Skeletal muscle satellite cell (primary cell): ENCODE data around the gene SLC8A2.

Source experiments
- H3K27me3 ChIP-seq: 2 replicates; pipeline ENCODE4 v1.7.0; 2013; ENCODE audit warnings: low read length; ENCODE audit not compliant: control insufficient read depth, insufficient read depth
- H3K36me3 ChIP-seq: 2 replicates; pipeline ENCODE4 v1.7.0; 2013; ENCODE audit warnings: mild to moderate bottlenecking, control low read depth, low read length; ENCODE audit not compliant: insufficient read depth
- H3K4me1 ChIP-seq: 2 replicates; pipeline ENCODE4 v1.7.0; 2013; ENCODE audit warnings: low read length; ENCODE audit not compliant: control insufficient read depth, insufficient read depth
- H3K4me2 ChIP-seq: 2 replicates; pipeline ENCODE4 v1.7.0; 2013; ENCODE audit warnings: mild to moderate bottlenecking, low read length
- H3K4me3 ChIP-seq: 2 replicates; pipeline ENCODE4 v1.7.0; 2013; ENCODE audit warnings: low read length
- H3K9ac ChIP-seq: 2 replicates; pipeline ENCODE4 v1.7.0; 2013; ENCODE audit warnings: mild to moderate bottlenecking, low read depth, low read length, moderate library complexity
- H3K9me3 ChIP-seq: replicated peaks from 2 replicates; pipeline ENCODE4 v1.7.0; 2013; ENCODE audit warnings: mild to moderate bottlenecking, control low read depth, low read length

The SLC8A2 gene

DNA sequence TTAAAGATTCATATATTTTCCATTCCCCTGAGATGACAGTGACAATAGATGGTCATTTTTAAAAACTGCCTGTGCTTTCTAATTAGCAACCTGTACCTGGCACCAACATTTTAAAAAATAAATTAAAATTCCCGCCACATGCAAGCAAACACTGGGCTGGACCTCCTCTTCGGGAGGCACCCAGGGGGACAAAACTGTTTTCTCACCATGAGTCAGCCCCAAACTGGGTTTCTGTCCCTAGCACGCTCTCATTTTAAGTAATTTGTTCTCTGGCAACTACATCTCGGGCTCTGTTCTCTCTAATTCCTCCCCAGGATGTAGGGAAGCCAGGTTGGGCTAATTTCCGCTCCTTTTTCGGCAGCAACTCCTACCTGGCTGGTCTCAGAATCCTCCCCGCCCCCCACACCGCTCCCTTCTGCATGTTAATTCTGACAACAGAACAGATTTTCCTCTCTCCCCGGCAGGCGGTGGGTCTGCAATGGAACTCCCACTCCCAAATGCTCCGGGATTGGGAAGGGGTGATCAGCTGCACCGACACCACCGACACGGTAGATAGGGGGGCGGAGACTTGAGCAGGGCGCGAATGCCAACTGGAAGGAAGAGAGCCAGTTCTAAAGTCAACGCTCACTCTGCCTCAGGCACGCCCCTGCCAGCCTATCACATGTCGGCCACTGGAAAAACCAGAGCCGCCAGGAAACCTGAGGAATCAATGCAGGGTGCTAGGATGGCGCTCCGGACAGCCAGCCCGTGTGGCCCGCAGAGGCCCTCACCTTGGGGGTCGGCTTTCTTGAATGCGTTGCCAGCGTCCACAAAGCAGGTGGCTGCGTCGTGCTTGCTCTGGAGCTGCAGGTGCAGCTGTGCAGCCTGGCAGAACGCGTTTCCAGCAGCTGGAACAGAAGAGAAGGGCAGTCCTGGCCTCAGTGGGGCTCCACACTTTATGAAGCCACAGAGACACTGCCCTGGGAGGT is 28.5 kb upstream of the SLC8A2 start:
- H3K4me3 ChIP-seq = no peak overlapping the region
- H3K9ac ChIP-seq = no peak overlapping the region
- peaks cover 21% of the 10 kb centered on the region for H3K4me1 ChIP-seq
- H3K4me2 ChIP-seq = no peak overlapping the region
- no peaks in the 10 kb centered on the region for H3K9me3 ChIP-seq
- peaks cover 85% of the 10 kb centered on the region for H3K36me3 ChIP-seq
- H3K27me3 ChIP-seq = no peaks in the 10 kb centered on the region

DNA sequence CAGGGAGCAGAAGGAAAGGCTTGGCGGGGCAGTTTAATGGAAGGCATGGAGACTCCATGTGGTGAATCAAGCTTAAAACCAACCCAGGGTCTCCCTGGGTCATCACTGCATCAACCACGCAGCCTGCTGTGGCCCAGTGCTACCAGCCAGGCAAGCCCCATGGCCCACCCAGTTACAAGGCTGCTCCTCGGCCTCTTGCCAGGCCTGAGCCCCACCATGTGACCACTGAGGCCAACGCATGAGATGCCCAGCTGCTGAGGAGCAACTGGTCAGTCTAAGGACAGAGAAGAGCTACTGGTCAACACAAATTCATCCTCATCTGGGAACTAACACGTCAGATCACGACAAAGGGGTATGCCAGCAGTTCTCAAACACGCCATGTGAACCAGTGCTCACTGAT is 27.7 kb upstream of the SLC8A2 start:
- Histone ChIP-seq H3K9me3 (no peaks in the 10 kb centered on the region), H3K4me2 (no peak overlapping the region), H3K9ac (no peak overlapping the region), H3K4me1 (peaks cover 21% of the 10 kb centered on the region), H3K27me3 (no peaks in the 10 kb centered on the region), H3K36me3 (peaks cover 77% of the 10 kb centered on the region), H3K4me3 (no peak overlapping the region)

DNA sequence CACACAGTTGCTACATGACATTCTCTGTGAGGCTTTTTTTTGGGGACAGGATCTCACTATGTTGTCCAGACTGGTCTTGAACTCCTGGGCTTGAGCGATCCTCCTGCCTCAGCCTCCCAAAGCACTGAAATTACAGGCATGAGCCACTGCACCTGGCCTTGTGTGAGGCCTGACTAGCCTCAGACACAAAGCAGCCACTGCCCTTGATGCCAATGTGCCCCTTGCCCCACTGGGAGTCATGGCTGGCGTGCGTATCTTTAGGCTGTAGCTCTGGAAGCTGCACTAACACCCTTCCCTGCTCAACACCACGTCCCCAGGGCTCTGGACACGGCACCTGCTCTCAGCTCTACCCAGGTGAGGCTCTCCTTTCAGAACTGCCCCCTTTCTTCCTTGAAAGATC is 26.9 kb upstream of the SLC8A2 start:
- no peak overlapping the region for H3K4me2 ChIP-seq
- H3K9me3 ChIP-seq = no peaks in the 10 kb centered on the region
- H3K4me1 ChIP-seq = peaks cover 21% of the 10 kb centered on the region
- peaks cover 70% of the 10 kb centered on the region for H3K36me3 ChIP-seq
- no peak overlapping the region for H3K4me3 ChIP-seq
- H3K27me3 ChIP-seq = no peaks in the 10 kb centered on the region
- no peak overlapping the region for H3K9ac ChIP-seq

DNA sequence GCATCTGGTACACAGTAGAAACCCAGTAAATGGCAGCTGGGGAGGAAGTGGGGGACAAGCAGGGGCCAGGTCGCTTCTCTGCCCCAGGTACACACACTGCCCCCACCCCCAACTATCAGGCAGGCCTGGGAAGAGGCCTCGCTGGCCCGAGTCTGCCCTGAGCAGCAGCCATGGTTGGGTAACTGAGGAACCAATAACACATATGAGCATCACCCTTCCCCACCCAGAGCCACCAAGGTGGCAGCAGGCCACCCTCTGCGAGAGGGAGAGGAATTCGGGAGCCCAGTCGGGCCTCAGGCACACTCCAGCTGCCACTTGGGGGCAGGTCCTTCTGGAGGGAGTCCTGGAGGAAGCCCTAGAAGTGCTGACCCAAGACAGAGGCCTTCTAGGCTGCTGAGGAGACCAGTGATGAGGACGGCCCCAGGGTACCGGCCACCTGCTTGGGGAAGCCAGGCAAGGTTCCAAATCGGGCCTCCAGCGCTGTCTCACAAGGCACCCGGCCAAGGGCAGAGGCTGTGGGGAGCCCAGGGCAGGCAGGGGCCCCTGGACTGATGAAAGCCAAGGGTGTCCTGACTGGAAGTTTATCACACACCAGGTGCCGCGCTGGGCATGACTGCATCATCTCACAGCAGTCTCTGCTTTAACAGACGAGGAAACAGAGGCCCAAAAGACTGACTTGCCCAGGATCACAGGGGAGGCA is 26.3 kb upstream of the SLC8A2 start:
- Histone ChIP-seq H3K4me2 (no peak overlapping the region), H3K9me3 (no peaks in the 10 kb centered on the region), H3K4me1 (peaks cover 21% of the 10 kb centered on the region), H3K9ac (no peak overlapping the region), H3K4me3 (no peak overlapping the region), H3K27me3 (no peaks in the 10 kb centered on the region), H3K36me3 (peaks cover 69% of the 10 kb centered on the region)

DNA sequence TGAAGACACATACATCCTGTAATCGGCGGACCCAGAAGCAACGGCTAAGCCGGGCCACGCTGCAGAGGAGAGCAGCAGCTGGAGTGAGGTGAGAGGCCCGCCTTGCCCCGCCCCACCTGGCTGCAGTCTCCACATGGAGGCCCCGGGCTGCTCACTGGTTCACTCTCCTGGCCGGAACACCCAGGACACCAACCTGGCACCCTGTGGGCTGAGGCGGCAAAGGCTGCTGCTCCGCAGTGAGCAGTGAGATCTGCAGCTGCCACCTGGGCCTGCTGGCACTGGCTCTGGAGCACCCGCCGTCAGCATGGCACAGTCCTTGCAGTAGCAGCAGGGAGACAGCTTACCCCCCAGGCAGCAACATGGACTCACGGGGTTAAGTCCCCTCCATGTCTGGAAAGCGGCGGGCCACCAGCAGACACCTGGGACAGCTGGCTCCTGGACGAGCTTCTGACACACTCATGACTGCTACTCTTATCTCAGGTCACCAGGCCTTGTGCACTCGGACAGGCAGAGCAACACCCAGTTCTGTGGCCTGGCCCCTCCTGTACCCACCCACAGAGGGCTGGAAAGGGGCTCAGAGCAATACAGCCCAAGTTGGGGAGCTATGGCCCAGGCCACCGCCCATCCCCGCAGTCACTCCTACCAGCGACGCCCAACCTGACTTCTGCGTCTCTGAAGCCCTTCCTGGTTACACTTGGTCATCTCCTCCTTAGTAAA is 25.5 kb upstream of the SLC8A2 start:
- Histone ChIP-seq H3K4me2 (no peak overlapping the region), H3K4me1 (peaks cover 21% of the 10 kb centered on the region), H3K9ac (no peak overlapping the region), H3K9me3 (no peaks in the 10 kb centered on the region), H3K36me3 (peaks cover 70% of the 10 kb centered on the region), H3K27me3 (no peaks in the 10 kb centered on the region), H3K4me3 (no peak overlapping the region)

DNA sequence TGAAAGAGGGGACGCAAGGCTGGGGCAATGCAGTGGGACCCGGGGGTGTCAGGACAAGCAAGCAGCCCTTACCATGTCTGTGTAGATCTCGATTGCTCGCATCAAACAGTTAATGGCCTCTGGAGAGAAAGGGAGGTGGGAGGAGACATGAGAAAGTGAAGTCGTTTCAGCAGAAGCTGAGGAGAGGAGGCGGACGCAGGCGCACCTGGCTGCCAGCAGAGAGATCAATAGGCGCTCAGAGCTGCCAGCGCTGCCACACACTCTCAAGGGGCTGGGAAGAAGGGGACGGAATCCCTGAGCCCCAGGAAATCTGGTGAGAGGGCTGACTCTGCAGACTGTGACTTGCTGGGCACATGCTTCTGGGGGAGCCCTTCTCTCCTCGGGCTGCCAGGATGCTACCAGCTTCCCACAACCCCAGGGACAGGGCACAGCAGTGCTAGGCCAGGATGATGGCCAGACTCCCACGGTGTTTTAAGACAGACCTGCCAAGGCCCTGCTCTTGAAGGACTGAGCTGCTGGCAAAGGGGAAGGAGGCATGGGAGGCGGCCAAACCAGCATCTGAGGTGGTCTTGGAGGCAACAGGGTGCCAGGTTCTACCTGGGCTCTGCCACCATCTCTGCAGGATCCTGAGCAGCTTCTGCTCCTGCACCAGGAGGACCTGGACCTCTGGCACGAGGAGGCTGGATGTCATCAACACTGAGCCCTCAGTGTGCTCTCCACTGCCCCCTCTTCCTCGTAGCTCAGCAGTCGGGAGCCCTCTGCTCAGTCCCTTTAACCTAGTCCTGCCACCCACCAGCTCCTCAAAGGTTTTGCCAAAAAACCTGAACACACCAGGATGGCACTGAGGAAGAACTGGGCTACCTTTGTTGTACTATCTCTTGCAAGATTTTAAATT is 24.0 kb upstream of the SLC8A2 start:
- no peak overlapping the region for H3K4me2 ChIP-seq
- H3K9me3 ChIP-seq = no peaks in the 10 kb centered on the region
- H3K27me3 ChIP-seq = no peaks in the 10 kb centered on the region
- peaks cover 75% of the 10 kb centered on the region for H3K36me3 ChIP-seq
- no peak overlapping the region for H3K4me3 ChIP-seq
- H3K9ac ChIP-seq = no peak overlapping the region
- peaks cover 12% of the 10 kb centered on the region for H3K4me1 ChIP-seq

DNA sequence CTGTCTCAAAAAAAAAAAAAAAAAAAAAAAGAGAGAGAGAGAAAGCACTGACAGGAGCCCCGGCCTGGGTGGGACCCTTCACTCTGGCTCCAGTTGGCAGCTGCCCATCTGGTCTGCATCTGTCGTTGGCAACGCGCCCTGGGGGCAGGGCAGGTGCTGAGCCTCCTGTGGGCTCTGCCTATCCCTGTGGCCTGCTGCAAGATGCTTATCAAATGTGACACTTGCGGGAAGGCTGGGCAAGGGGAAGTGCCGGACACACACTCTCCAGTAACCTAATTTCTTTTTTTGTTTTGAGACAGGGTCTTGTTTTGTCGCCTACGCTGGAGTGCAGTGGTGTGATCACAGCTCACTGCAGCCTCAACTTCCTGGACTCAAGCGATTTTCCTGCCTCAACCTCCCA is 23.0 kb upstream of the SLC8A2 start:
- Histone ChIP-seq H3K4me2 (no peak overlapping the region), H3K36me3 (peaks cover 76% of the 10 kb centered on the region), H3K9ac (no peak overlapping the region), H3K9me3 (no peaks in the 10 kb centered on the region), H3K4me3 (no peak overlapping the region), H3K27me3 (no peaks in the 10 kb centered on the region), H3K4me1 (peaks cover 3% of the 10 kb centered on the region)

DNA sequence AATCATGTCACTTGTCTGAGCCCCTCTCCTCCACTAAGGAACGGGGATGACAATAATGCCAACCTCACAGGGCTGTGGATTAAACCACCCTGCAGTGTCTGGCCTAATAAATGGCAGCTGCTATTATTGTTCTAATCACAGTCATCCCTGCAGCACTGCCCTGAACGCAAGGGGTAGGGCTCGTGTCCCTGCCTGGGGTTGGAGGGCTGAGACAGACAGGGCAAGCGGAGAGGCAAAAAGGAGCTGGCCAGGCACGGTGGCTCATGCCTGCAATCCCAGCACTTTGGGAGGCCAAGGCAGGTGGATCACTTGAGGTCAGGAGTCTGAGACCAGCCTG is 22.5 kb upstream of the SLC8A2 start:
- H3K9ac ChIP-seq = no peak overlapping the region
- no peaks in the 10 kb centered on the region for H3K9me3 ChIP-seq
- H3K4me3 ChIP-seq = no peak overlapping the region
- no peaks in the 10 kb centered on the region for H3K27me3 ChIP-seq
- peaks cover 76% of the 10 kb centered on the region for H3K36me3 ChIP-seq
- H3K4me2 ChIP-seq = no peak overlapping the region
- peaks cover 3% of the 10 kb centered on the region for H3K4me1 ChIP-seq

DNA sequence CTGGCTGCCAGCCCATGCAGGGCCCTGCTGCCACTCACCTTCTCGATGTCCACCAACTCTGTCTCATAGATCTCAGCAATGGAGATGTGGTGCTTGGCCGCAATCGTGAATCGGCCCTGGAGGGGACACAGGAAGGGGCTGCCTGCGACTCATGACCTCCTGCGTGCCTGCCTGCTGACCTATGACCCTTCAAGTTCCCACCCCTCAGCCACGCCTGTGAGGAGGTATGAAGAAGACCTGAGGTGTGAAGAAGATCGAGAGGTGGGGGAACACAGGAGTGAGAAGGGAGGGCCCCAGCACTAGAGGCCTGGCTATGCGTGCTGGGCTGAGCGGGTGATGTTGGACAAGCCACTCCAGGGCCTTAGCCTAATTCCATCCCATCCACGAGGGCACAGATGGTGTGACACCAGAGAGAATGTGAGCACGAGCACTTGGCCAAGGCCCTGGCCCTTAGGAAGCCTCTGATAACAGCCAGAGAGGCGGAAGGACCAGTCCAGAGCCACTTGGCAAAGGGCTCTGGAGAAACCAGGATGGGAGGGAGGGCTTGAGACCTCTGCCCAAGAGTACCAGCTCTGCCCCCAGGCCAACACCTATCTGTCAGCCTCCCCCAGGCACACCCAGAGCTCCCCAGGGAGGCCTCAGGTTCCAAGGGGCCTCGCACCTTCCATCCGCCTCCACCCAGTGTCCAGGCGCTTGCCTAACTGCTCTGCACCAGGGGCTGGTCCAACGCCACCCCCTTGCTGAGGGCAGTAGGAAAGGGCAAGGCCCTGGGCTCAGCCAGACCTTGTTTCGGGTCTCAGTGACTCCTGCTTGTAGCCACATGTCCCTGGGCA is 21.9 kb upstream of the SLC8A2 start:
- Histone ChIP-seq H3K4me1 (peaks cover 7% of the 10 kb centered on the region), H3K9me3 (no peaks in the 10 kb centered on the region), H3K9ac (no peak overlapping the region), H3K4me2 (no peak overlapping the region), H3K4me3 (no peak overlapping the region), H3K36me3 (peaks cover 72% of the 10 kb centered on the region), H3K27me3 (no peaks in the 10 kb centered on the region)

DNA sequence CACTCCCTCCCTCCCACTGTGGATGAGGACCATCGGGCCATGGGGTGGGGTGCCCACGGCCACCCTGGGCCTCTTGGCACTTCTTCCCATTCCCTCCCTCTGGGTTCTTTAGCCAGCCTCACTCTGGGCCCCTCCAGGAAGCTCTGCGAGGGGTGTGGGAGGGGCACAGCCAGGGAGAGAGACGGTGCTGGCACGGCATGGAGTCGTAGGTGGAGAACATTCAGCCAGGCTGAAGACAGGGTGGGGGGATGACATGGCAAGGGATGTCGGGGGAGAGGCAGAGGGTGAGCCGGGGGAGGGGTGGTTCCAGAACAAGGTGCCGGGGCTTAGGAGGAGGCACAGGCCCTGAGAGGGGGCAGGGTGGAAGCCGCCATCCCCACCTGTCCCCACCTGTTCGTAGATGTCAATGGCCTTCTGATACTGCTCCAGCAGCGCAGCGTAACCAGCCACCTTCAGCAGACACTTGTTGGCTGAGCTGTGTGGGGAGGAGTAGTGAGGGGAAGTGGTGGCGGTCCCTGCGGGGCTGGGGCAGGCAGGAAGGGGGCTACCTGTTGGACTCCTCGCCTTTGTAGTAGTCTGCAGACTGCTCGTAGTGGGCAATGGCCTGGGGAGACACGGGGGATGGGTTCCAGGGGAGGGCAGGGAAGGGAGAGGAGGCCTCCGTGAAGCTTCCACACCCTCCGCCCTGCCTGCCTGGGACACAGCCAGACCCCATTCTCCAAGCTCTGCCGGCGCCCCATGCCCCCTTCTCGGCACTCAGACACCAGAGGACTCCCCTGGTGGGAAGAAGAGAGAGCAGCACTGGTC is 21.1 kb upstream of the SLC8A2 start:
- Histone ChIP-seq H3K4me3 (no peak overlapping the region), H3K4me2 (no peak overlapping the region), H3K36me3 (peaks cover 72% of the 10 kb centered on the region), H3K27me3 (no peaks in the 10 kb centered on the region), H3K4me1 (peaks cover 7% of the 10 kb centered on the region), H3K9me3 (no peaks in the 10 kb centered on the region), H3K9ac (no peak overlapping the region)
